Putamen (tissue), 1 donor: ENCODE measurements around the gene U2AF2.
"Not testable (repeated sequence)": the region's sequence is repeated elsewhere in the genome, so short reads cannot be mapped to it uniquely, and the experiment has no call there.

ENCODE experiments used
- DNase-seq: peaks from one replicate; pipeline ENCODE4 v3.0.0-alpha.2; 2016; ENCODE audit warnings: low spot score

U2AF2 gene

DNA sequence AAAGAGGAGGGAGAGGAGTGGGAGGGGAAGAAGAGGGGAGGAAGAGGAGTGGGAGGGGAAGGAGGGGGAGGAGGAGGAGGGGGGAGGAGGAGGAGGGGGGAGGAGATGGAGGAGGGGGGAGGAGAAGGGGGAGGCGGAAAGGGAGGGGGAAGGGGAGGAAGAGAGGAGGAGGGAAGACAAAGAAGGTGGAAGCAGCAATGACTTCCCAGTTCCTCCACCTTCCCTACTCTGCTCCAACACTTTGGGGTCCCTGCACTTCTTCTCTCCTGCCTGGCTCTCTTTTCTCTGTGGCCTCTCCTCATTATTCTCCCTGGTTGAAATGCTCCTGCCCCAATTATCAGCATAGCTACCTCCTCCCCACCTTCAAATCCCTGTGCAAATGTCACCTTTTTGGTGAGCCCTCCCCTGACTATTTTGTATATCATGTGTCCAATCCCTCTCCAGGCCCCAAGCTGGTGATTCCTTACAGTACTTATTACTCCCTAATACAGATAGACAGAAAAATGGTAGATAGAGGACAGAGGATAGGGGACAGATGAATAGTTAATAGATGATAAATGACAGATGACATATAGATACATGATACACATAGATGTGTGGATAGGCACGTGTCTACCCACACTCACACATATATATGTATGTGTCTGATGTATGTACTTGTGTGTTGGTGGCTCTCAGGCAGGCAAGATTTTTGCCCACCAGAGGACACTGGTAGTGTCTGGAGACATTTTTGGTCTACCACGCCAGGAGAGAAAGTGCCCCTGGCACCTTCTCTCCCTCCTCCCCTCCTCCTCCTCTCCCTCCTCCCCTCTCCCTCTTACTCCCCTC is 58.2 kb downstream of the U2AF2 start:
- DNase-seq, result no peak

DNA sequence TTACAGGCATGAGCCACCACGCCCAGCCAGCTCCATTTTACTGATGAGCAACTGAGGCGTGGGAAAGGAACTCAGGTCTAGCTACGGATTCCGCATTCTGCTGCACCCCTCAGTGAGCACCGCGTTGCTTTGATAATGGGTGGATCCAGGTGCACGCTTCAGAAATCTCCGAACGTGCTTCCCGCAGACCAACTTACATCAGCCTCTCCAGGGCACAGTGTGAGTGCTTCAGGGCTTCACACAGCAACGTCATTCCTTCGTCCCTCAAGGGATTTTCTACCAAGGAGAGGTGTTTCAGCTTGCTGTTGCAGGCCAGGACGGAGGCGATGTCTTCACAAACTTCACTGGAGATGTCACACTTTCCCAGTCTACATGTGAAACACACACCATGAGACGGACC is 61.7 kb downstream of the U2AF2 start:
- no peak for DNase-seq

DNA sequence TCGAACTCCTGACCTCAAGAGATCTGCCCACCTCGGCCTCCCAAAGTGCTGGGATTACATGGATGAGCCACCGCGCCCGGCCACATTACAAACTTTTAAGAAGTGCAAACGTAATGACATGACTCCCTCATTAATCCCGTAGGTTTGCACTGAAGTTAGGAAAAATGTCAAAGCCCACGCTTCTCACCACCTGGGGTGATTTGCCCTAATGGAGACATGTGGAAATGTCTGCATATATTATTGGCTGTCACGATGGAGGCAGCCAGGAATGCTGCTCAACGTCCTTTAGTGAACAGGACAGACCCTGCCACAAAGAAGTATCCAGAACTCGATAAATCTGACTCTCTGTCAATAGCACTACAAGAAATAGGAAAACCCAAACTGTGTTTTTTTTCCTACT is 62.4 kb downstream of the U2AF2 start:
- no peak for DNase-seq

DNA sequence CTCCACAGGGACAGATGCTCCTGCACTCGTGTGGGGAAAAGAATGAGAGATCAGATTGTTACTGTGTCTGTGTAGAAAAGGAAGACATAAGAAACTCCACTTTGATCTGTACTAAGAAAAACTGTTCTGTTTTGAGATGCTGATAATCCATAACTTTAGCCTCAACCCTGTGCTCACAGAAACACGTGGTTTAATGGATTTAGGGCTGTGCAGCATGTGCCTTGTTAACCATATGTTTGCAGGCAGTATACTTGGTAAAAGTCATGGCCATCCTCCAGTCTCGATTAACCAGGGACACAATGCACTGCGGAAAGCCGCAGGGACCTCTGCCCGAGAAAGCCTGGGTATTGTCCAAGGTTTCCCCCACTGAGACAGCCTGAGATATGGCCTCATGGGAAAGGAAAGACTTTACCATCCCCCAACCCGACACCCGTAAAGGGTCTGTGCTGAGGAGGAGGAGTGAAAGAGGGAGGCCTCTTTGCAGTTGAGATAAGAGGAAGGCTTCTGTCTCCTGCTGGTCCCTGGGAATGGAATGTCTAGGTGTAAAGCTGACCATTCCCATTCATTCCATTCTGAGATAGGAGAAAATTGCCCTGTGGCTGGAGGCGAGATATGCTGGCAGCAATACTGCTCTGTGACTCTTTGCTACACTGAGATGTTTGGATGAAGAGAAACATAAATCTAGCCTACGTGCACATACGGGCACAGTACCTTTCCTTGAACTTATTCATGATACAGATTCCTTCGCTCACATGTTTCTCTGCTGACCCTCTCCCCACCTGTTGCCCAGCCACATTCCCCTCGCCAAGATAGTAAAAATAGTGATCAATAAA is 63.3 kb downstream of the U2AF2 start:
- DNase-seq, result not testable (repeated sequence)

DNA sequence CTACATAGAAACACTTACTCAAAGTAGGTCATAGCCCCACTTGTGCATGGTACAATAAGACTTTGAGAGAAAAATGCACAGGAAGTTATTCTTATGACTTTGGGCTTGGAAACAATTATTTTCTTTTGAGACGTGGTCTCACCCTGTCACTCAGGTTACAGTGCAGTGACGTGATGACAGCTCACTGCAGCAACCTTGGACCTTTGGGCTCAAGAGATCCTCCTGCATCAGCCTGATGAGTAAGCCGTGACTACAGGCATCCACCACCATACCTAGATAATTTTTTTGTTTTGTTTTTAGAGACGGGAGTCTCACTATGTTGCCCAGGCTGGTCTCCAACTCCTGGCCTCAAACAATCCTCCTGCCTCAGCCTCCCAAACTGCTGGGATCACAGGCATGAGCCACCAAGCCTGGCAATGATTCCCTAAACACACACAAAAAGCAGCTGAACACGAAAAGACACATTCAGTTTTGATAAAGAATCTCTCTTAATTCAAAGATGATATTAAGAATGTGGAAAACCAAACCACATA is 65.4 kb downstream of the U2AF2 start:
- no peak for DNase-seq

DNA sequence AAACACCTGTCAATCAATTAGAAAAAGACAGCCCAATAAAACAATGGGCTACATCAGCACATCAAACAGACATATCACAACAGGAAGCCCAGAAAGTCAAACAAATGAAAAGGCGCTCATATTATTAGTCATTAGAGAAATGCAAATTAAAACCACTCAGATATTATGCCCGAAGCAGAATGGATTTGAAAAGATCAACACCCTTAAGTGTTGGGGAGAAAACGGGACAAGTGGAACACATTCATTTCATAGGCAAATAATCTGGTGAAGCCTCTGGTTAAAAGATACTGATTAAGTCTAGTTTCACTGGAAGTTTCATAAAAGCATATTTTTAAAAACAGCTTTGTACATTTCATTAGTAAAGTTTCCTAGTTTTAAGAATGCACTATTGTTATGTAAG is 66.0 kb downstream of the U2AF2 start:
- DNase-seq, result no peak

DNA sequence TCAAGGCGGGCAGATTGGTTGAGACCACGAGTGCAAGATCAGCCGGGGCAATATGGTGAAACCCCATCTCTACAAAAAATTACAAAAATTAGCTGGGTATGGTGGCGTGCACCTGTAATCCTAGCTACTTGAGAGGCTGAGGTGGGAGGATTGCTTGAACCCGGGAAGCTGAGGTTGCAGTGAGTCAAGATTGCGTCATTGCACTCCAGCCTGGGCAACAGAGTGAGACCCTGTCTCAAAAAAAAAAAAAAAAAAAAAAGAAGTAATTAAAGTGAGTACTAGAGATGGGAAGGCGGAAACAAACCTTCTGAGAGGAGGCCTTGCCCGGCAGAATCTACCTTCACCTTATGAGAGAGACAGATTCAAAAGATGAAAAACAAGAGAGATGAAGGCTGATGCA is 68.7 kb downstream of the U2AF2 start:
- no peak for DNase-seq
